ENCODE results near the gene RAB29.

- TF ChIP-seq CTCF (conservative IDR thresholded peaks at IDR 0.05 in 1 of 2, IDR thresholded peaks at IDR 0.05 in 1 of 2; ENCODE audit: extremely low read depth in 1 of 2, insufficient read depth in 1 of 2, low read depth in 1 of 2, low read length in 2 of 2) (no peak), EZH2 (IDR thresholded peaks at IDR 0.05; ENCODE audit: borderline replicate concordance, low read length) (no peak)
Measured at GRCh38 chr1:205766570-205766969, 8.7 kb downstream of the RAB29 start.

All from mammary epithelial cell (primary cell).